ENCODE measurements around the gene CTR9. TPM values are rescaled to one million over a fixed set of nuclear protein-coding genes. Genes with fewer than 3 reads are reported as not detected.

The CTR9 gene
- total and polyA plus RNA-seq, 2 of the 13 experiments (the other 11 are each of a cell fraction or from before 2014, with no cell fraction given) = 6.6 to 22.1 TPM

GRCh38 chr11:10770626-10771254 is 19.7 kb downstream of the CTR9 start:
- Histone ChIP-seq H2AFZ (ENCODE audit: low read length) (no peak overlapping the region), H3K4me1 (ENCODE audit: insufficient read depth, low read length) (no peaks in the 10 kb centered on the region), H3K4me3 (replicated peaks in 1 of 3; ENCODE audit: insufficient read depth in 1 of 3, low read depth in 2 of 3, low read length in 3 of 3) (no peak overlapping the region), H3K27ac (ENCODE audit: extremely low read length, insufficient read depth, low read length) (no peak overlapping the region), H3K27me3 (ENCODE audit: control insufficient read depth in 1 of 2, insufficient read depth in 2 of 2, low read length in 2 of 2) (no peaks in the 10 kb centered on the region), H3K4me2 (ENCODE audit: low read depth, low read length) (no peak overlapping the region), H4K20me1 (ENCODE audit: insufficient read depth, low read length) (no peaks in the 10 kb centered on the region), H3K9me3 (ENCODE audit: low read length) (no peaks in the 10 kb centered on the region), H3K36me3 (replicated peaks in 1 of 2; ENCODE audit: control insufficient read depth in 1 of 2, insufficient read depth in 2 of 2, low read length in 2 of 2) (peaks cover 8 to 43% of the 10 kb centered on the region in 2 experiments), H3K9ac (ENCODE audit: insufficient read depth, low read depth, low read length) (no peak overlapping the region), H3K79me2 (ENCODE audit: insufficient read depth, low read length) (no peaks in the 10 kb centered on the region)
- 24% methylated on average over 2 of the region's 2 CpGs for WGBS (ENCODE audit: low lambda C conversion rate)
- intact Hi-C loops (cut with micrococcal nuclease; ENCODE audit: unreplicated experiment) (loop anchor here (2.0 to 5.0 kb wide), 2 partner anchors 20 to 252 kb away; partner anchors contain the start of gene CTR9), in situ Hi-C loops (cut with HindIII; ENCODE audit: extremely low pct_ligation_motif_present, low pct_unique_long_range_greater_than_20kb) (loop anchor here (10.0 kb wide), 1 partner anchor 1024 kb away; no protein-coding TSS in a partner anchor)
- ChIA-PET POLR2A (interaction anchor here (0.6 to 1.6 kb wide), 3 partner anchors 20 to 87 kb away, joined by 3 to 26 read pairs (median 3); partner anchors contain the start of genes CTR9, EIF4G2 and ZBED5), CTCF (ENCODE audit: low intra/inter-chr PET ratio, low total read pairs) (no interaction called here)
- peak; percentile 42 for TF ChIP-seq STAG1 (CRISPR knock-in tag; IDR thresholded peaks at IDR 0.05)
- TF ChIP-seq SMC3 (IDR thresholded peaks at IDR 0.05; ENCODE audit: low read length) = peak; percentile 44; the same call in 1 of the 2 replicates
- no peak for TF ChIP-seq THAP7 (CRISPR knock-in tag; IDR thresholded peaks at IDR 0.05)
- TF ChIP-seq ZNF598 (CRISPR knock-in tag; IDR thresholded peaks at IDR 0.05; ENCODE audit: borderline replicate concordance) = no peak
- TF ChIP-seq NR2F6 (IDR thresholded peaks at IDR 0.05) = peak; percentile 17; the same call in 1 of the 2 replicates
- TF ChIP-seq NR2F6 (CRISPR knock-in tag; IDR thresholded peaks at IDR 0.05) = no peak
- TF ChIP-seq, protein P1, sequence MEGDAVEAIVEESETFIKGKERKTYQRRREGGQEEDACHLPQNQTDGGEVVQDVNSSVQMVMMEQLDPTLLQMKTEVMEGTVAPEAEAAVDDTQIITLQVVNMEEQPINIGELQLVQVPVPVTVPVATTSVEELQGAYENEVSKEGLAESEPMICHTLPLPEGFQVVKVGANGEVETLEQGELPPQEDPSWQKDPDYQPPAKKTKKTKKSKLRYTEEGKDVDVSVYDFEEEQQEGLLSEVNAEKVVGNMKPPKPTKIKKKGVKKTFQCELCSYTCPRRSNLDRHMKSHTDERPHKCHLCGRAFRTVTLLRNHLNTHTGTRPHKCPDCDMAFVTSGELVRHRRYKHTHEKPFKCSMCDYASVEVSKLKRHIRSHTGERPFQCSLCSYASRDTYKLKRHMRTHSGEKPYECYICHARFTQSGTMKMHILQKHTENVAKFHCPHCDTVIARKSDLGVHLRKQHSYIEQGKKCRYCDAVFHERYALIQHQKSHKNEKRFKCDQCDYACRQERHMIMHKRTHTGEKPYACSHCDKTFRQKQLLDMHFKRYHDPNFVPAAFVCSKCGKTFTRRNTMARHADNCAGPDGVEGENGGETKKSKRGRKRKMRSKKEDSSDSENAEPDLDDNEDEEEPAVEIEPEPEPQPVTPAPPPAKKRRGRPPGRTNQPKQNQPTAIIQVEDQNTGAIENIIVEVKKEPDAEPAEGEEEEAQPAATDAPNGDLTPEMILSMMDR (CRISPR knock-in tag; IDR thresholded peaks at IDR 0.05) = peak; percentile 72
- TF ChIP-seq GABPA (IDR thresholded peaks at IDR 0.05; ENCODE audit: low read depth, low read length) = no peak
- 0 out of 2 replicates have a peak, but pooled peaks have one; percentile 13 for TF ChIP-seq GABPA (CRISPR knock-in tag; IDR thresholded peaks at IDR 0.05; ENCODE audit: low read depth)
- BruUV-seq (replicated peaks) = no TSS peak
- DNase-seq (ENCODE audit: low spot score) (peak; percentile 33), FAIRE-seq (peak; percentile 66), ATAC-seq (peak; percentile 77)

All from HepG2 (cell line).